OCI-LY7 (cell line): Measurements from ENCODE around the gene CATSPERZ. TPM values are rescaled to one million over a fixed set of nuclear protein-coding genes. Genes with fewer than 3 reads are reported as not detected.

Experiments used
- BruUV-seq: library from RNA; stranded (reverse); fragments of 400-500 nt; replicated peaks from 2 replicates; lab custom pipeline; 2021; lab: Mats Ljungman, UMichigan
- CTCF ChIA-PET: fragments of 300-600 bp; sonication (Branson Sonifier 250); formaldehyde crosslinking; loops from one replicate; lab custom pipeline; 2022; ENCODE audit warnings: antibody characterized with exemption; ENCODE audit not compliant: unreplicated experiment; lab: Charles Lee
- POLR2A ChIA-PET: fragments of 300-600 bp; sonication (Branson Sonifier 250); formaldehyde crosslinking; loops from one replicate; lab custom pipeline; 2022; ENCODE audit warnings: antibody characterized with exemption; lab: Charles Lee
- DNase-seq: peaks from one replicate; pipeline ENCODE4 v3.0.0-alpha.2; 2015; ENCODE audit warnings: low spot score
- H2AFZ ChIP-seq: fragments of 200-600 bp; sonication (generic), shearing (Covaris generic); 2 replicates; pipeline ENCODE4 v1.6.1; 2014; ENCODE audit warnings: mild to moderate bottlenecking, antibody characterized with exemption, low read length, moderate library complexity
- H3K27ac ChIP-seq: fragments of 200-600 bp; sonication (generic); 2 replicates; pipeline ENCODE4 v1.5.1; 2014; ENCODE audit warnings: mixed run types, low read depth, mild to moderate bottlenecking, moderate library complexity, low read length, inconsistent platforms; ENCODE audit not compliant: poor library complexity, severe bottlenecking
- H3K36me3 ChIP-seq: fragments of 200-600 bp; sonication (generic); 2 replicates; pipeline ENCODE4 v1.6.1; 2014; ENCODE audit warnings: mild to moderate bottlenecking, antibody characterized with exemption, low read length, moderate library complexity, mixed read lengths; ENCODE audit not compliant: insufficient read depth
- H3K4me1 ChIP-seq: fragments of 200-600 bp; sonication (generic); 2 replicates; pipeline ENCODE4 v1.5.1; 2014; ENCODE audit warnings: mild to moderate bottlenecking, low read length; ENCODE audit not compliant: insufficient read depth, poor library complexity, severe bottlenecking
- H3K4me2 ChIP-seq: fragments of 200-600 bp; sonication (generic); 2 replicates; pipeline ENCODE4 v1.6.1; 2014; ENCODE audit warnings: mild to moderate bottlenecking, low read length
- H3K4me3 ChIP-seq: fragments of 200-600 bp; sonication (generic); 2 replicates; pipeline ENCODE4 v1.5.1; 2014; ENCODE audit warnings: mild to moderate bottlenecking, low read depth, low read length; ENCODE audit not compliant: poor library complexity, severe bottlenecking
- H3K79me2 ChIP-seq: fragments of 200-600 bp; sonication (generic); 2 replicates; pipeline ENCODE4 v1.6.1; 2016; ENCODE audit warnings: low read depth, mild to moderate bottlenecking, low read length, moderate library complexity, mixed read lengths; ENCODE audit not compliant: insufficient read depth
- H3K9me2 ChIP-seq: fragments of 200-600 bp; sonication (generic); 2 replicates; pipeline ENCODE4 v1.6.1; 2016; ENCODE audit warnings: mild to moderate bottlenecking, low read length, mixed read lengths; ENCODE audit not compliant: insufficient read depth
- H3K9me3 ChIP-seq: fragments of 200-600 bp; sonication (generic); 2 replicates; pipeline ENCODE4 v1.6.1; 2014; ENCODE audit warnings: mild to moderate bottlenecking, mixed run types, low read length, mixed read lengths
- H4K20me1 ChIP-seq: fragments of 200-600 bp; sonication (generic); 2 replicates; pipeline ENCODE4 v1.6.1; 2014; ENCODE audit warnings: mild to moderate bottlenecking, antibody characterized with exemption, low read length, moderate library complexity, mixed read lengths; ENCODE audit not compliant: insufficient read depth
- CTCF ChIP-seq: fragments of 200-600 bp; sonication (generic); conservative IDR thresholded peaks from 2 replicates; pipeline ENCODE4 v1.5.1; 2014; ENCODE audit warnings: mild to moderate bottlenecking, antibody characterized with exemption, low read length, moderate library complexity, mixed read lengths
- EZH2phosphoT487 ChIP-seq: fragments of 200-600 bp; sonication (generic); IDR thresholded peaks from 2 replicates; pipeline ENCODE4 v1.6.1; 2018; ENCODE audit warnings: low read depth, borderline replicate concordance, mild to moderate bottlenecking, mixed run types, antibody characterized with exemption, low read length, moderate library complexity, mixed read lengths
- intact Hi-C: fragments of 100-400 bp; cut with micrococcal nuclease; formaldehyde crosslinking; loops from one replicate; pipeline ENCODE4 v1.10.0; 2022; ENCODE audit not compliant: unreplicated experiment
- total RNA-seq, 2 experiments: library from RNA; depleted of rRNA in 1 of 2; stranded (reverse); fragments of >200 nt in 1 of 2; shearing (Covaris generic) in 1 of 2; gene quantifications; 2 replicates each; pipeline ENCODE4 v1.2.3, GENCODE V29; 2014 to 2022

CATSPERZ gene
- total RNA-seq, 2 experiments from 2014 or later: 0.38 TPM; not detected in 1

GRCh38 chr11:64340671-64341335, 40.6 kb downstream of the CATSPERZ start:
- Histone ChIP-seq H4K20me1 (no peaks in the 10 kb centered on the region), H3K36me3 (peaks cover 33% of the 10 kb centered on the region), H2AFZ (peak overlapping the region; percentile 26; the same call in 1 of the 2 replicates), H3K4me3 (peak overlapping the region; percentile 74), H3K4me2 (peak overlapping the region; percentile 90), H3K27ac (peak overlapping the region; percentile 80), H3K9me2 (no peaks in the 10 kb centered on the region), H3K9me3 (no peaks in the 10 kb centered on the region), H3K79me2 (peaks cover 10% of the 10 kb centered on the region; the same call in 1 of the 2 replicates), H3K4me1 (peaks cover 49% of the 10 kb centered on the region)
- ChIA-PET CTCF (interaction anchor here (0.5 to 1.4 kb wide), 3 partner anchors 19 to 438 kb away, joined by 3 to 5 read pairs (median 3); partner anchors contain the start of gene PRDX5), POLR2A (interaction anchor here (1.2 to 3.6 kb wide), 2 partner anchors 14 to 24 kb away, joined by 5 to 22 read pairs; partner anchors contain the start of genes PRDX5 and TRMT112)
- intact Hi-C loops: loop anchor here (1.0 to 2.0 kb wide), 3 partner anchors 22 to 70 kb away; partner anchors contain the start of genes ESRRA and PRDX5
- no peak for TF ChIP-seq EZH2phosphoT487
- peak; percentile 45; the same call in 1 of the 2 replicates for TF ChIP-seq CTCF
- DNase-seq: peak; percentile 78
- TSS peak; percentile 94 for BruUV-seq

- ChIA-PET CTCF (interaction anchor here (1.4 kb wide), 1 partner anchor 24 kb away, joined by 5 read pairs; the partner anchor contains the start of gene PRDX5), POLR2A (interaction anchor here (0.5 to 3.6 kb wide), 2 partner anchors 24 to 364 kb away, joined by 3 to 22 read pairs; partner anchors contain the start of genes PRDX5 and TRMT112)
- no peaks in the 10 kb centered on the region for H4K20me1 ChIP-seq
- BruUV-seq: no TSS peak
- H3K9me3 ChIP-seq: no peaks in the 10 kb centered on the region
- peaks cover 36% of the 10 kb centered on the region for H3K36me3 ChIP-seq
- H3K4me1 ChIP-seq: peaks cover 43% of the 10 kb centered on the region
- intact Hi-C loops: loop anchor here (2.0 kb wide), 2 partner anchors 23 to 71 kb away; partner anchors contain the start of gene PRDX5
- no peaks in the 10 kb centered on the region for H3K9me2 ChIP-seq
- H3K27ac ChIP-seq: no peak overlapping the region
- no peak for DNase-seq
- H3K4me3 ChIP-seq: peak overlapping the region; percentile 74
- peak overlapping the region; percentile 90 for H3K4me2 ChIP-seq
- H3K79me2 ChIP-seq: peaks cover 10% of the 10 kb centered on the region; the same call in 1 of the 2 replicates
- TF ChIP-seq CTCF (no peak), EZH2phosphoT487 (no peak)
- H2AFZ ChIP-seq: no peak overlapping the region
Measured at GRCh38 chr11:64341429-64341828, 41.3 kb downstream of the CATSPERZ start.
